Measurements from ENCODE around the gene MTOR. TPM values are rescaled to one million over a fixed set of nuclear protein-coding genes. Genes with fewer than 3 reads are reported as not detected.

Gene MTOR
- total RNA-seq, 6 experiments from 2014 or later: 36.6 to 41.2 (median 38.2) TPM

- Mint-ChIP-seq H3K27me3 (ENCODE audit: insufficient read depth) (peaks cover 1% of the 10 kb centered on the region; the same call in 1 of the 2 replicates), H3K4me3 (no peak overlapping the region), H3K27ac (no peak overlapping the region), H3K36me3 (ENCODE audit: low read depth) (peaks cover 38% of the 10 kb centered on the region), H3K9me3 (no peaks in the 10 kb centered on the region), H3K4me1 (ENCODE audit: low read depth) (no peaks in the 10 kb centered on the region)
- no peak for TF ChIP-seq CTCF (IDR thresholded peaks at IDR 0.05)
- DNase-seq: no peak
Observed at GRCh38 chr1:11068600-11069473, 193.5 kb downstream of the MTOR start.

GRCh38 chr1:11067716-11068599 is 194.4 kb downstream of the MTOR start:
- Mint-ChIP-seq H3K27ac (no peak overlapping the region), H3K9me3 (no peaks in the 10 kb centered on the region), H3K4me1 (ENCODE audit: low read depth) (no peaks in the 10 kb centered on the region), H3K27me3 (ENCODE audit: insufficient read depth) (peaks cover 1% of the 10 kb centered on the region; the same call in 1 of the 2 replicates), H3K4me3 (no peak overlapping the region), H3K36me3 (ENCODE audit: low read depth) (peaks cover 38% of the 10 kb centered on the region)
- DNase-seq: no peak
- TF ChIP-seq CTCF (IDR thresholded peaks at IDR 0.05): no peak

GRCh38 chr1:11065796-11066195 is 196.6 kb downstream of the MTOR start:
- no peaks in the 10 kb centered on the region; the same call in 1 of the 2 replicates for H3K27me3 Mint-ChIP-seq (ENCODE audit: insufficient read depth)

GRCh38 chr1:11064942-11065341 is 197.4 kb downstream of the MTOR start:
- Mint-ChIP-seq H3K27ac (no peak overlapping the region), H3K27me3 (ENCODE audit: insufficient read depth) (no peaks in the 10 kb centered on the region; the same call in 1 of the 2 replicates), H3K36me3 (ENCODE audit: low read depth) (peaks cover 35% of the 10 kb centered on the region)

More at GRCh38 chr1:11065796-11066195, 196.6 kb downstream of the MTOR start:
- Mint-ChIP-seq H3K27ac (no peak overlapping the region), H3K4me3 (no peak overlapping the region), H3K4me1 (ENCODE audit: low read depth) (peaks cover 10% of the 10 kb centered on the region), H3K36me3 (ENCODE audit: low read depth) (peaks cover 35% of the 10 kb centered on the region), H3K9me3 (no peaks in the 10 kb centered on the region)
- no peak for TF ChIP-seq CTCF (IDR thresholded peaks at IDR 0.05)
- DNase-seq: no peak

More at GRCh38 chr1:11064942-11065341, 197.4 kb downstream of the MTOR start:
- Mint-ChIP-seq H3K4me3 (no peak overlapping the region), H3K4me1 (ENCODE audit: low read depth) (peaks cover 14% of the 10 kb centered on the region), H3K9me3 (no peaks in the 10 kb centered on the region)
- DNase-seq: no peak
- TF ChIP-seq CTCF (IDR thresholded peaks at IDR 0.05): no peak

Data from HFFc6 (cell line).